ENCODE results near the gene SPNS2.

- TF ChIP-seq CTCF (conservative IDR thresholded peaks at IDR 0.05; ENCODE audit: low read depth, low read length) (no peak), EZH2phosphoT487 (IDR thresholded peaks at IDR 0.05; ENCODE audit: borderline replicate concordance, low read length) (no peak)
Observed at GRCh38 chr17:4579678-4580077, 81.0 kb downstream of the SPNS2 start.
